ENCODE results near the gene STAG1. TPM values are rescaled to one million over a fixed set of nuclear protein-coding genes. Genes with fewer than 3 reads are reported as not detected.

Gene STAG1
- total RNA-seq, 4 donors from 2014 or later: 39.3 to 53.3 (median 51.3) TPM

GRCh38 chr3:136300444-136300843 lies 451.7 kb downstream of the STAG1 start:
- H3K4me3 ChIP-seq: no peak overlapping the region
- TF ChIP-seq POLR2A (IDR thresholded peaks at IDR 0.05) (no peak), POLR2AphosphoS5 (IDR thresholded peaks at IDR 0.05) (no peak), EP300 (IDR thresholded peaks at IDR 0.05) (no peak), CTCF (IDR thresholded peaks at IDR 0.05) (no peak)
- no peak overlapping the region for H3K27ac ChIP-seq
- no peaks in the 10 kb centered on the region for H3K27me3 ChIP-seq
- WGBS, 2 donors (ENCODE audit: low coverage in 1 of 2): 82 to 84% methylated on average over 2 of the region's 2 CpGs
- peaks cover 0 to 56% of the 10 kb centered on the region in 2 donors for H3K36me3 ChIP-seq
- H3K9me3 ChIP-seq: no peaks in the 10 kb centered on the region
- H3K4me1 ChIP-seq: no peaks in the 10 kb centered on the region
- ATAC-seq: no peak

GRCh38 chr3:136297826-136298225 lies 454.4 kb downstream of the STAG1 start:
- H3K4me1 ChIP-seq: no peaks in the 10 kb centered on the region
- no peak for ATAC-seq
- no peak overlapping the region for H3K27ac ChIP-seq
- H3K36me3 ChIP-seq: peaks cover 0 to 82% of the 10 kb centered on the region in 2 donors
- H3K4me3 ChIP-seq: no peak overlapping the region
- no peaks in the 10 kb centered on the region for H3K9me3 ChIP-seq
- TF ChIP-seq POLR2AphosphoS5 (IDR thresholded peaks at IDR 0.05) (no peak), CTCF (IDR thresholded peaks at IDR 0.05) (no peak), EP300 (IDR thresholded peaks at IDR 0.05) (no peak), POLR2A (IDR thresholded peaks at IDR 0.05) (no peak)
- no peaks in the 10 kb centered on the region for H3K27me3 ChIP-seq
- WGBS, 2 donors (ENCODE audit: low coverage in 1 of 2): 100% methylated on average over 1 to 6 of the region's 8 CpGs

DNA sequence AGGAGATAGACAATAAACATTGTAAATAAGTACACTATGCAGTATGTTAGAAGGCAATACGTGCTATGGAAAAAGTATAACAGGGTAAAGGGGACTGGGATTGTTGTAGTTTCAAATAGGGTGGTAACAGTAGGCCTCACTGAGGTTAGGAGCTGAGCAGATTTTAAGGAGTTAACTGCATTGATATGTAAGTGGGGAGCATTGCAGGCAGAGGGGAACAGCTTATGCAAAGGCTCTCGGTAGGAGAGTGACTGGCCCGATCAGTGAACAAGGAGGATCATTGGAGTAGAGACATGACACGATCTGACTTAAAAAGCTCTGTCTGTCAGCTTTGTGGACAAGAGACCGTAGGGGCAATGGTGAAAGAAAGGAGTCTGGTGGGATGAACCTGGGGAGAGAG lies 455.2 kb downstream of the STAG1 start:
- peaks cover 0 to 84% of the 10 kb centered on the region in 2 donors for H3K36me3 ChIP-seq
- H3K9me3 ChIP-seq: no peaks in the 10 kb centered on the region
- H3K4me1 ChIP-seq: no peaks in the 10 kb centered on the region
- no peaks in the 10 kb centered on the region for H3K27me3 ChIP-seq
- WGBS, 2 donors (ENCODE audit: low coverage in 1 of 2): 73 to 78% methylated on average over 5 of the region's 5 CpGs
- ATAC-seq: no peak
- no peak overlapping the region for H3K4me3 ChIP-seq
- H3K27ac ChIP-seq: no peak overlapping the region
- TF ChIP-seq EP300 (IDR thresholded peaks at IDR 0.05): no peak
- no peak for TF ChIP-seq POLR2A (IDR thresholded peaks at IDR 0.05)
- no peak for TF ChIP-seq POLR2AphosphoS5 (IDR thresholded peaks at IDR 0.05)
- TF ChIP-seq CTCF (IDR thresholded peaks at IDR 0.05): no peak

- H3K4me3 ChIP-seq: no peak overlapping the region
- H3K9me3 ChIP-seq: no peaks in the 10 kb centered on the region
Observed at GRCh38 chr3:136294176-136294575, 458.0 kb downstream of the STAG1 start.

More at GRCh38 chr3:136294176-136294575, 458.0 kb downstream of the STAG1 start:
- H3K36me3 ChIP-seq: peaks cover 0 to 70% of the 10 kb centered on the region in 2 donors
- no peaks in the 10 kb centered on the region for H3K27me3 ChIP-seq
- H3K4me1 ChIP-seq: no peaks in the 10 kb centered on the region
- no peak for ATAC-seq
- TF ChIP-seq CTCF (IDR thresholded peaks at IDR 0.05): no peak
- TF ChIP-seq POLR2A (IDR thresholded peaks at IDR 0.05): no peak
- TF ChIP-seq EP300 (IDR thresholded peaks at IDR 0.05): no peak
- no peak for TF ChIP-seq POLR2AphosphoS5 (IDR thresholded peaks at IDR 0.05)
- WGBS, 2 donors (ENCODE audit: low coverage in 1 of 2): 92 to 100% methylated on average over 1 of the region's 1 CpG
- no peak overlapping the region for H3K27ac ChIP-seq
